Mammary epithelial cell (primary cell): ENCODE data around the gene AKAP9.

ENCODE experiments used
- CTCF ChIP-seq, 2 donors: IDR thresholded peaks in 1 of 2; conservative IDR thresholded peaks in 1 of 2; 2 replicates each; pipeline ENCODE4 v1.5.1; 2011 to 2012; ENCODE audit warnings: inconsistent platforms in 2 of 2, low read length in 2 of 2, mild to moderate bottlenecking in 2 of 2, control low read depth in 1 of 2, low read depth in 1 of 2; ENCODE audit not compliant: insufficient read depth in 1 of 2; ENCODE audit errors: extremely low read depth in 1 of 2
- EZH2 ChIP-seq: IDR thresholded peaks from 2 replicates; pipeline ENCODE4 v1.6.1; 2012; ENCODE audit warnings: low read length, inconsistent platforms, borderline replicate concordance

- TF ChIP-seq CTCF (conservative IDR thresholded peaks at IDR 0.05 in 1 of 2, IDR thresholded peaks at IDR 0.05 in 1 of 2; ENCODE audit: extremely low read depth in 1 of 2, insufficient read depth in 1 of 2, low read depth in 1 of 2, low read length in 2 of 2) (no peak), EZH2 (no peak)
These were observed 16.6 kb downstream of the AKAP9 start for GRCh38 chr7:91957232-91957631.
